GM18520 (cell line): Measurements from ENCODE around the gene MRPS18A.
"Not testable (repeated sequence)": the region's sequence is repeated elsewhere in the genome, so short reads cannot be mapped to it uniquely, and the experiment has no call there.

ENCODE experiments used
- ATAC-seq: cut with Tn5 transposase; IDR thresholded peaks from one replicate; pipeline ENCODE4 v1.9.1; 2021; ENCODE audit not compliant: unreplicated experiment

MRPS18A gene

DNA sequence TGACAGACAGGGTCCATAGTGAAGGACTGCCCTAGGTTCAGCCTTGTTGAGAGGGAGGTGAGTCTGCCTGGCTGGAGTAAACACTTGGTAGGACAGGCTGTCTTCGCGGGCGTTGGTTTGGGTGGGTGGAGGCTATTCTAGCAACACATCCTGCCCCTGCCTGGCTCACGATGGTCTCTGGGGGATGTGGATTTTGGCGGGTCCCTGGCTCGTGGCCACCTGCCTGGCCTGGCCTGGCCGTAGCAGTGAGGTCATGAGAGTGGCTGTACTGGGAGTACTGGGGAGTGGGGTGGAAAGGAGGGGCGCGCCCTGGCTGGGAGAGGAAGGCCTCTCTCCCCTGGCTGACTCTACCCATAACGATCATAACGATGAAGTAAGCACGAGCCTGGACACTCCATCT, 30.2 kb upstream of the MRPS18A start:
- no peak for ATAC-seq

DNA sequence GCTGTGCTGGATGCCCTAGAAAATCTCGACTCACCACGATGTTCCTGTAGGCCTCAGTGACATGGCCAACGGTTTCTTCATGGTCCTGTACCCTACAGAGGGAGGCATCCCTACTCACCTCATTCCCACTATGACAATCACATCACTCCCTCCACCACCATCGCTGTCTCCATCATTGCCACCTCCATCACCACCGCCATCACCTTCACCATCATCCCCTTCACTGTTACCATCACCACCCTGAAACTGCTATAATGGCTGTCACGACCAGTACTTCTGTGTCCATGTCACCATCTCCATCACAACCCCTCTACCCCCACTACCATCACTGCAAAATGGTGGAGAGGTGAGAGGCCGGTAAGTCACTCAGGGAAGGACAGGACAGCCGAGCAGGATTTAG, 29.8 kb upstream of the MRPS18A start:
- ATAC-seq: no peak

DNA sequence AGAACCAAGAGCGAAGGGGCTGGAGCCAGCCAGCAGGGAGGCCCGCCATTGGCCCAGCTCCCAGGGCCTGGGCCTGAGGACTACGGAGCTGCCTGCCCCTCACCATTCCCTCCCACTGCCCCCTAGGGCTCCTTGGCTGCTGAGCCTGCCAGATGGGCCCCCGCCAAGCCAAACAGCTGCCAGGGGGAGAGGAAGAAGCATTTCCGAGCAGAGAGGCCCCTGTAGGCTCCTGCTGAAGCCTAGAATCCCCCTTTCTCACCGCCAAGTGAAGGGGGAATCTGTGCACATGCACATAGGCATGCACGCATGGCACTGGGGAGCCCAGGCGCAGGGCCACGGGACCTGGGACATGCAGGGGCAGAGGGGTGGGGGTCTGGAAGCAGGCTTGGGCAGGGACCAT, 28.5 kb upstream of the MRPS18A start:
- ATAC-seq: no peak

DNA sequence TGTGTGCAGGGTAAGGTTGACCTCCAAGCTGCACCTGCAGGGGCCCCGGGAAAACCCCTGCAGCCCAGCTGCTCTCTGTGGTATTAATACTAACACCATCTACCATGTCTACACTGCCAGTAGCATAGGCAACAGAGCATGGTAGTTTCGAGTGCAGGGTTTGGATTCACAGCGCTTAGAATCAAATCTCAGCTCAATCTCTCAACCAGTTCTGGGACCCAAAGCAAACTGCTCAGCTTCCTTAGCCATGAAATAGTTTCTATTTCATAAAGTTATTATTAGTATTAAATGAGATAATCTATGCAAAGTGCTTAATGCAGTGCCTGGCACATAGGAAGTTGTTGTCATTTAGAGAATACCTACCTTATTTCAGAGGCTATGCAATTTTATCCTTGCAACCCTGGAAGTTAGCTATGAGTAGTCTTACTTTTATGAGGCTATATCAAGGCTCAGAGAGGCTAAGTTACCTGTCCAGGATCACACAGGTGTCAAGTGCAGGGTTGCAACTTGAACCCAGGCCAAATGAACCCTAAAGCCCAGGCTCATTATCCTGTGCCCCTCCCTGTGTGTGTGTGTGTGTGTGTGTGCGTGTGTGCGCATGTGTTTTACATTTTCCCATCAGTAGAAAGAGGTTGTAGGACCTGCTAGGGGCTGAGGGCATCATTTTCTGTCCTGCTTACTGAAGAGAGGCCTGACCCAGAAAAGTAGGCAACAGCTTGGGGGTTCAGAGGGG, 27.6 kb upstream of the MRPS18A start:
- peak; percentile 88 for ATAC-seq

DNA sequence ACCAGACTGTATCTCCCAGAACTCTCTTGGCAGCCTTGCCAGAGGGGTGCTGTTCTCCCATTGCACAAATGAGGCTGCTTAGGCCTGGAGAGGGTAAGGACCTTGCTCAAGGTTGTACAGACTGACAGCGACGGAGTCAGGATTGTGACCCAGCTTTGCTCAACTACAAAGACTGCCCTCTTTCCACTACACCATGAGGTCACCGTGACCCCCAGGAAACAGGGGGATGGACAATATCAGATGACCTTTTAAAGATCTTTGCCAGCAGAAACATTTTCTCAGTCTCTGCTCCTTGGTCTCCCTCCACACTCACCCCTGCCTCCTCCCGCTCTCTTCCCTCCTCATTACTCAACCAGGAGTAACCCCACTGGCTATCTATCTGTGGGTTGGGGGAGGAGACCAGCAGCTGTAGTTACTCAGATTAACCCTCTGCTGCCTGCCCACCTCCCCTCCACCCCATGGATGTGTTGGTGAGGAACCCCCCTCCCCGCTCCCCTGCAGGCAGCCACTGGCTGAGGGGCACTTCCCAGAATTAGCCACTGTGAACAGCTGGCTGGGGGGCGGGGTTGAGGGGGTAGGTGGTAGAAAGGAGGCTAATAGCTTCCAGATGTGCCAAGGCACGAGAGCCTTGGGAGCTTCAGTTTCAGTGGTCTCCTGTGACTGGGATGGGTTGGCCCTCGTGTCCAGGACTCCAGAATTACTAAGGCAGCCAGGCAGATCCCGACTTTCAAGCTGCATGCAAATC, 26.9 kb upstream of the MRPS18A start:
- no peak for ATAC-seq

DNA sequence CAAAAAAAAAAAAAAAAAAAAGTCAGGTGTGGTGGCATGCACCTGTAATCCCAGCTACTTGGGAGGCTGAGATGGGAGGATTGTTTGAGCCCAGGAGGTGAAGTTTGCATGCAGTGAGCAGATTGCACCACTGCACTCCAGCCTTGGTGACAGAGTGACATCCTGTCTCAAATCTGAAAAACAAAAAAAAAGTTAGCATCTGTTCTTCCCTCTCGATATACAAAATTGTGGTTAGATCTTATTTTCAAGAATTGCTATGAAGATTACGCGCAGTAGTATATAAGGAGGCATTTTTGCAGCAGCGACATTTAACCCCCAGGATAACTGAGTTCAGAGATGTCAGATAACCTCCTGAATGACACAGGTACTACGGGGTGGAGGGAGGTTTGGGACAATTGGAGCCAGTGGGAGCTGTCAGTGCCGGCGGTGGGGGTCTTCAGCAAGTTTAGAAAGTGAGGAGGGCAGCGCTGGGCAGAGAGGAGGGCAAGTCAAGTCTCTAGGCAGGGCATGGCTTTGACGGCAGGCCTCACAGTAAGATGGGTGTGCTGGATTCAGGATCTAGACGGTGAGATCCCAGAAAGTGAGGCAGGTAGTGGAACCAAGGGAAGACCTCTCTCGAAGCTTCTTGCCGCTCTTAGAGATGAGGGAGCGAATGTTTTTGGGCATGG, 26.2 kb upstream of the MRPS18A start:
- ATAC-seq: no peak

DNA sequence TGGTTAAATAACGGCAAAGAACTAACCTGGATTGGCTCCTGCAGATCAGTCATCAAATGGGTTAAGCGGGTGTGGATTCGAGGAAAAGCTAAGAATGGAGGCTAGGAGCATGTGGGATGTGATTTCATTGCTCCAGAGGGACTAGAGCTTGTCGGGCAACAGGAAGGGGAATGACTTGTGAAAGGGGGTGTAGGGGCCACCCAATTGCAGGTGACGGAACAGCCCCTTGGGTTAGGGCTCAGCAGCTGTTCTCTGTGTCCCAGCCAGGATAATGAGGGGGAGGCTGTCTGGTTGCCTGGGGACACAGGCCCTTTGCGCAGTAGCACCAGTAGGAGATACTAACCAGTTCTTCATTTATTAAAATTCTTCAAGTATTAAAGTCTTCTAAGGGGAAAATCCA, 25.0 kb upstream of the MRPS18A start:
- ATAC-seq: no peak

DNA sequence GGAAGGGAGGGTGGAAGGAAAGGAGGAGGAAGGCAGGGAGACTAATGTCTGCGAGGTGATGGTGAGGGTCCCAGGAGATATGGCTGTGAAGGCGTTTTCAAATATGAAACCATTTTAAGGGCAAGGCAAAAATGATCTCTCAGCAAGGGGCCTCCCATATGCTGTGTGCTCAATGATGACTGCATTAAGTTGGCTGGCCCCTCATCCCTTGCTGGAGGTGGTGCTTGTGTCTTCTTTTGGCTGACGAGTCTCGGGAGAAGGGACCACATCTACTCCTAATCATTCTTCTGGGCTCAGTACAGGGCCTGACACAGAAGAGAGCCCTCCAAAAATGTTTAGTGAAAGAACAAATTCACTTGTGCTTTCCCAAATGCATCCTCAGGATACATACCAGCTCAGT, 23.0 kb upstream of the MRPS18A start:
- no peak for ATAC-seq

DNA sequence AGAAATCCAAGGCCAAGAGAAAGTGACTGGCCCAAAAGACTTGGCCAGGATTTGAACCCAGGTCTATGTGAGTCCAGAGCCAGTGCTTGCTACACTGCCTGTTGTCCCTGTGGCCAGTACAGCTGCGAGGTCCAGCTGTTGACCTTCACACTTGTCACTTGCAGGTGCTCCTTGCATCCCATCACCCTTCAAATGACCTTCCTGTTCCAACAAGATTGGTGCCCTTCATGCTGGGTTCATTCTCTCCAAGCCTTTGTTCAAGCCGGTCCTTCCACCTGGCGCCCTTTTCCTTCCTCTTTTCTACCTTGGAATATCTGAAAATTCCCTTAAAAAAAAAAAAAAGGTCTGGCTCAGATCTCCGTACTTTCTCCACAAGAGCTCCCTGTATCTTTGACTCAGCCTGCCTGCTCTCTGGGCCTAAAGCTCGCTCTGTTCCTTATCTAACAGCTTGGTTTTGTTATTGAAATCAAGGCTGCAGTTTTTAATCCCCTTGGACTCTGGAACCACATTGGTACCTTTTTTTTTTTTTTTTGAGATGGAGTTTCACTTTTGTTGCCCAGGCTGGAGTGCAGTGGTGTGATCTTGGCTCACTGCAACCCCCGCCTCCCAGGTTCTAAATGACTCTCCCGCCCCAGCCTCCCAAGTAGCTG, 22.2 kb upstream of the MRPS18A start:
- ATAC-seq: no peak

DNA sequence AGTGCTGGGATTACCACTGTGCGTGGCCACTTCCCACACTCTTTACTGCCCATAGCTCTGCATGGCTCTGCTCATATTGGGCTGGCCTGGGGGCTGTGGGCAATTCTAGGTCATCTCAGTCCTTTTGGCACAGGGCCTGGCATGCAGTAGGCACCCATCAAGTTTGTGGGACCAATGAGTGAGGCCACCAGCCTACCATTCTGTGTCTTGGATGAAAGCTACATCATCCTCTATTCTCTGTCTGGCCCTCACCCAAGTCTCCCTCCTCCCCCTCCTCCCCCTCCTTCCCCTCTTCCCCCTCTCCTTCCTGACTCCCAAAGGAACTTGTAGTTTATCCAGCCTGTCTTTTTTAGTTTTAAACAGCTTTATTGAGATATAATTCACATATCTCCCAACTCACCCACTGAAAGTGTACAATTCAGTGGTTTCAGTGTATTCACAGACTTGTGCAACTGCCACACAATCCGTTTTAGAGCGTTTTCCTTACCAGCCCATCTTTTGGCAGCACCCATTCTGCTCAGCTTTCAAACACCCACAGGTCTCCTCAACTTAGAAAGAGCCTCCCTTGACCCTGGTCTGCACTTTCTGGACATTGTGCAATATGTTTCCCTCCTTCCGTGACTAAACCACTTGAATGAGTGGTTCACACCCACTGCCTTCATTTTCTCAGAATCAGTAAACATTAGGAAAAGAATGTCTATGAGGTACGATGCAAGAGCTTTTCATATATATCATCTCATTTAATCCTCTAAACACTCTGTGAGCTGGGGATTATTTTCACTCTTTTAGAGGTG, 21.5 kb upstream of the MRPS18A start:
- no peak for ATAC-seq

DNA sequence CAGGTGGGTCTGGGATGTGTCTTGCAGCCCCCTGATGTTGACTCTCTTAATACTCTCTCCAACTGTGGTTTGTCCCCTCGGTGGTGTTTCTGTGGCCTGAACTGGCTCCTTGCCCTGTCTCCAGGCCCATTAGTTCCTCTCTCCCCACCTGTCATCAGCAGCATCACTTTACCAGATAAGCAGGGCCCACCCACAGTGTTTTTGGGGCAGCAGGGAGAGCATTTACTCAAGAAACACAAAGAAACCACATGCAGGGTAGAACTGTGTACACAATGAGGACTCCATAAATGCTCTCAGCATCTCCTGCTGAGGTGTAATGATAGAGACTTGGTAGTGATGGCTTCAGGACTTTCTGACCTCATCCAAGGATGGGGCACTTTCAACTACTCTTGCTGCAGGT, 20.2 kb upstream of the MRPS18A start:
- ATAC-seq: no peak

DNA sequence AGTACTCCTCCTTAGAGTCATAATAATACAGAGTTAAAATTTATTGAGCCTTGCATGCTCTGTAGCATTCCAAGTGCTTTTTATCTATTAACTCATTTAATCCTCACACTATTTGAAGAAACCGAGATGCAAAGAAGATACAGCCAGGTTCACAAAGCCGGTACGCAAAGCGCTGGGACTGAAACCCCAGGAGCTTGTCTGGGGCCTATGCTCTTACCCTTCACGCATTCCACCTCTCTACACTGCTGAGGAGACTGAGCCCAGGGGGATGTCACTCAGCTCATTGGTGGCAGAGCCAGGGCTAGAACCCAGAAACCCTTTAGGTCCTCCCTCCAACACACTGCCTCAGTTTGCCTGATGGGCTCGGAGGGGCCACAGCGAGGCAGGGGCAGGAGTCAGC, 19.7 kb upstream of the MRPS18A start:
- no peak for ATAC-seq

DNA sequence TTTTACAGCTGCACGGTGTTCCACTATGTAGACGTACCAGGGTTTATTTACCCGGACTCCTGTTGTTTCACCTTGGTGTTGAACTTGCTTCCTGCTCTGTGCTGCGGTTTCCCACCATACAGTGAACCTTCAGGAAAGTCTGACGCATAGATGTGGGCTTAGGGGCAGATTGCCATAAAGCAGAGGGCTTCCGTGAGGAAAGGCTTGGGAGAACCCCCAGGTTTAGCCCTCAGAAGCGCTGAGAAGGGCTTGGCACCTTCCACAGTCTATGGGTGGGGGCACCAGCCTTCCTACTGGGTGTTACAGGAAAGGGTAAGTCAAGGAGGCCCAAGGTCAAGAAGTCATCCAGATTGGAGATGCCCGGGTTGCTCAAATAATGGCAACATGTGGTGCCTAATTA, 19.2 kb upstream of the MRPS18A start:
- no peak for ATAC-seq

DNA sequence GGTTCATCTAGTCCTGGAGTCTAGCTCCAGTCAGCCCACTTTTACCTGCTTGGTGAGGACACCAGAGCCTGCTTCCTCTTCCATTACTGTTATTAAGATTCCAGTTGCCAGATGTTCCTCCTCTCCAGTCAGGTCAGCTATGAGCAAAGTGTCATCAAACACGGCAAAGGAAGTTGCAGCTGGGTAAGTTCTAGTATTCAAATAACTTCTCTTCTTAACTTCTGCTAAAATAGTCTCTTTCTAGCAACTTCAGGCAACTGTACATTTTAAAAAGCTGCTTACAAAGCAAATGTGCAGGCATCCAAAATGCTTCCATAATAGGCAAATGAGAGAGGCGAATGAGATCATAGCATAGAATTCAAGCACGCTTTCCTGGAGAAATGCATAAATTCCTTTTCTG, 18.4 kb upstream of the MRPS18A start:
- ATAC-seq: no peak

DNA sequence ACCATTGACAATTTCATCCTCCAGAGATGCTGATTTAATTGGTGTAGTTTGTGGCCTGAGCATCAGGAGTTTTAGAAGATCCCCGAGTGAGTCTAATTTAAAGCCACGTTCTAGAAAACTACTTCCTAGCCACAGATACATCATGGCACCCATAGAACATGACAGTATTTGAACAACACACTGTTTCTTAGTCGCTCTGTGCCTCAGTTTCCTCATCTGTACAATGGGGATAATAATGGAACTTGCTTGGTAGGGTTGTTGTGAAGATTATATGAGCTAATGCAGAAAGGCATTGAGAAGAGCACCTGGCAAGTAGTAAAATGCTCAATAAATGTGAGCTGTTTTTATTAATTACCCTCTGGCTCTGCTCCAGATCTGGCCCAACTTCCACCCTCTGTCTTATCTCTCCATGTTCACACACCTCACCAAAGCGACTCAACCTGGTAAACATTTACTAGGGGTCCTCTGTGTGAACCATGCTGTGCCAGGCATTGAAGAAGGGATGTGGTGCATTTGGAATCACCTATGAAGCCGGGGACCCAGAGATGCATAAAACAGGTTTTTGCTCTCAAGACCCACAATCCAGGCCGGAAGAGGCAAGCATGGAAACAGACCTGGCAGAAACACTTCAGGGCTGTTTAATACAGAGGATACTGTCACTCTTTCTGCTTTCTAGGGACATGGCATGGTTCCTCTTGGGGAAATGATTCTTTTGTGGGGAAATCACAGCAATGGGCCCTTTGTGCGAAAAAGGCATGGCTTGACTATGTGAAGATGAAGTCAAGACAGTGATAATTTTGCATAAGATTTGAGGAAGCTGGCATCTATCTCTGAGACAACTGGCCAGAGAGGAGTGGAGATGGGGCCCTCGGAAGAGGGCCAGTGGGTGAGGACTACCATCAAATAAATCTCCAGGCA, 16.2 kb upstream of the MRPS18A start:
- ATAC-seq: no peak

DNA sequence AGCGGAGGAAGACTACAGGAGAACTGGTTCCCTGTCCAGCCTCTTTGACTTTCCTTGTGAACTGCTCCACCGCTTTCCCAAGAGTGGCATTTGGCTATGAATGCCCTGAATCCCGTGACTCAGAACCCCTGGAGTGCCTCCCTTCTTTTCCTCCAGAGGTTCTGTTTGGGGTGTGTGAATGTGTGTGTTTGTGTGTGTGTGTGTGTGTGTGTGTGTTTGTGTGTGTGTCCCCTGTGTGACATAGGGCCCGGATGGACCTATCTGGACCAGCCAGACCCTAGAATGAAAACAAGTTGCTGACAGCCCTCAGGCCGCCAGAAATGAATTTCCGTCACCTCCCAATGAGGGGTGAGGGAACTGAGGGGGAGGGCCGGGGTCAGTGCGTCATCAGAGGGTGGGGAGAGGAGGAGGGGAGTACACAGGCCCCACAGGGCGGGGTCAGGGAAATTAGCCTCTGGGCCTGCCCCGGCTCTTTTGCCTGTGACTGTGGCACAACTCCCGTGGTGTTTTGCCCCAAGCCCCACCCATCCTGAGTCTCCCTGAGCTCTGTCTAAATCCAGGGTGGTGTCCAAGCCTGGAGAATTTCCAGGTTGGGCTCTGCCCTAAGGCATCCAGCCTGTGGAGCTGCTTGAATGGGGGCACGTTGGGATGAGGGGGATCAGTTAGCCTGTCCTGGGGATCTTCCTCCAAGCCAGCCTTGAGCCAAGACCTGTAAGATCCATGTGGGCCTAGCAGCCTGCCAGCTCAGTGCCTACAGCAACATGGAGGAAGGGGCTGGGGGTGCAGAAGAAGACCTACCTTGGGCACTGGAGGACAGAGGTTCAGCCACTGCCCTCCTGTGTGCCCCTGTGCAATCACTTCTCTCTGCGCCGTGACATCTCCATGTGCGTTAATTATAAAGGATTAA, 15.2 kb upstream of the MRPS18A start:
- no peak for ATAC-seq

DNA sequence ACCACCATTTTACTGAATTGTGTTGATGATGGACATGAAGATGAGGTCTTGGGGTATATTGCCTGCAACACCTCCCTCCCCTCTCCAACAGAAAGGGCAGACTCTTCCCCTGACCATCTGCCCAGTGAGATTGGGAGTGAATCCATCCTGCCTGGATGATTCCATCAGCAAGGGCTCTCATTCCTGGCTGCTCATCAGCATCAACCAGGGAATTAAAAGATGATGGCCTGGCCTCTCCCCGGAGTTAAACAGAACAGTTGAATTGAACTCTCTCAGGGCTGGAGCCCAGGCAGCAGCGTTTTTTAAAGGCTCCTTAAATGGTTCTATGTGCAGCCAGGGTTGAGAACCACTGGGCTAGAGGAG, 14.6 kb upstream of the MRPS18A start:
- no peak for ATAC-seq

DNA sequence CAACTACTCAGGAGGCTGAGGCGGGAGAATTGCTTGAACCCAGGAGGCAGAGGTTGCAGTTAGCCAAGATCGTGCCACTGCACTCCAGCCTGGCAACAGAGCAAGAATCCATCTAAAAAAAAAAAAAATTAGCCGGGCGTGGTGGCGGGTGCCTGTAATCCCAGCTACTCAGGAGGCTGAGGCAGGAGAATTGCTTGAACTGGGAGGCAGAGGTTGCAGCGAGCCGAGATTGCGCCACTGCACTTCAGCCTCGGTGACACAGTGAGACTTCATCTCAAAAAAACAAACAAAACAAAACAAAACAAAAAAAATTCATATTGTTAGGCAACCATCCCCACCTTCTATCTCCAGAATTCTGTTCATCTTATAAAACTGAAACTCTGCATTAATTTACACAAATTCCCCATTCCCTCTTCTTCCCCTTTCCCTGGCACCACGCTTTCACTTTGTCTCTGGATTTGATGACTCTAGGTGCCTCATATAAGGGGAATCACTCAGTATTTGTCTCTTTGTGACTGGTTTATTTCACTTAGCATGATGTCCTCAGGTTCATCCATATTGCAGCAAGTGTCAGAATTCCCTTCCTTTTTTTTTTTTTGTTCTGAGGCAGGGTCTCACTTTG, 13.5 kb upstream of the MRPS18A start:
- not testable (repeated sequence) for ATAC-seq
